Ecto neural progenitor cell (in vitro differentiated cells): ENCODE data around the gene MRPS6.

Experiments
- DNase-seq: peaks from one replicate; pipeline ENCODE4 v3.0.0-alpha.2; 2018; ENCODE audit warnings: low spot score

The MRPS6 gene

GRCh38 chr21:34133392-34133791 is 60.0 kb downstream of the MRPS6 start:
- DNase-seq = no peak

GRCh38 chr21:34133802-34134201 is 60.4 kb downstream of the MRPS6 start:
- DNase-seq = no peak

- DNase-seq = no peak
These were observed 62.0 kb downstream of the MRPS6 start for GRCh38 chr21:34135330-34135729.

- DNase-seq = no peak
These were observed 68.0 kb downstream of the MRPS6 start for GRCh38 chr21:34141373-34141772.

- DNase-seq = no peak
These were observed 70.4 kb downstream of the MRPS6 start for GRCh38 chr21:34143685-34144182.

- DNase-seq = no peak
These were observed 70.8 kb downstream of the MRPS6 start for GRCh38 chr21:34144224-34144623.

- DNase-seq = no peak
These were observed 74.5 kb downstream of the MRPS6 start for GRCh38 chr21:34147792-34148418.

- DNase-seq = no peak
These were observed 75.0 kb downstream of the MRPS6 start for GRCh38 chr21:34148419-34148804.

GRCh38 chr21:34148826-34149558 is 75.6 kb downstream of the MRPS6 start:
- DNase-seq = no peak

GRCh38 chr21:34152500-34152899 is 79.1 kb downstream of the MRPS6 start:
- DNase-seq = no peak

GRCh38 chr21:34154878-34155277 is 81.5 kb downstream of the MRPS6 start:
- DNase-seq = no peak

GRCh38 chr21:34156957-34157356 is 83.6 kb downstream of the MRPS6 start:
- no peak for DNase-seq

GRCh38 chr21:34157521-34157920 is 84.1 kb downstream of the MRPS6 start:
- DNase-seq = no peak

- no peak for DNase-seq
These were observed 85.8 kb downstream of the MRPS6 start for GRCh38 chr21:34158866-34159835.

- no peak for DNase-seq
These were observed 93.1 kb downstream of the MRPS6 start for GRCh38 chr21:34166468-34166867.

- no peak for DNase-seq
These were observed 97.5 kb downstream of the MRPS6 start for GRCh38 chr21:34170886-34171285.

GRCh38 chr21:34174470-34174869 is 101.1 kb downstream of the MRPS6 start:
- DNase-seq = no peak

GRCh38 chr21:34176448-34176847 is 103.1 kb downstream of the MRPS6 start:
- no peak for DNase-seq

- DNase-seq = no peak
These were observed 104.7 kb downstream of the MRPS6 start for GRCh38 chr21:34177919-34178567.

GRCh38 chr21:34179204-34179935 is 106.0 kb downstream of the MRPS6 start:
- DNase-seq = no peak

- no peak for DNase-seq
These were observed 107.0 kb downstream of the MRPS6 start for GRCh38 chr21:34180407-34180806.
